ENCODE results near the gene SLCO2B1.

DNA sequence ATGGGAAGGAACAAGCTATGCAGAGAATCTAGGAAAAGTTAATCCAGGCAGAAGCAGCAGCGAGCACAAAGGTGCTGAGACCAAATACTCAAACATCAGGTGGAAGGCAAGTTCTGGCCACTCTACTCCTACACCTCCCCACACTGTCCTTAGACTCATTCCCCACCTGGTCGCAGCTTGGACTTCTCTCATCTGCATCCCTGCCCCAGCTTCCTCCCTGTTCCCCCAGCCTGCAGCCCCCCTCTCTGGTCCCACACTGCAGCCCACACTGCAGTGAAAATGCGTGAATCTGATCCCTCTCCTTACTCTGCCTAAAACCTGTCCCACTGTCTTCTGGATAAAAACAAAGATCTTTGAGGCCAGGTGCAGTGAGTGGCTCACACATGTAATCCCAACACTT lies 98.8 kb downstream of the SLCO2B1 start:
- TF ChIP-seq, protein P1, sequence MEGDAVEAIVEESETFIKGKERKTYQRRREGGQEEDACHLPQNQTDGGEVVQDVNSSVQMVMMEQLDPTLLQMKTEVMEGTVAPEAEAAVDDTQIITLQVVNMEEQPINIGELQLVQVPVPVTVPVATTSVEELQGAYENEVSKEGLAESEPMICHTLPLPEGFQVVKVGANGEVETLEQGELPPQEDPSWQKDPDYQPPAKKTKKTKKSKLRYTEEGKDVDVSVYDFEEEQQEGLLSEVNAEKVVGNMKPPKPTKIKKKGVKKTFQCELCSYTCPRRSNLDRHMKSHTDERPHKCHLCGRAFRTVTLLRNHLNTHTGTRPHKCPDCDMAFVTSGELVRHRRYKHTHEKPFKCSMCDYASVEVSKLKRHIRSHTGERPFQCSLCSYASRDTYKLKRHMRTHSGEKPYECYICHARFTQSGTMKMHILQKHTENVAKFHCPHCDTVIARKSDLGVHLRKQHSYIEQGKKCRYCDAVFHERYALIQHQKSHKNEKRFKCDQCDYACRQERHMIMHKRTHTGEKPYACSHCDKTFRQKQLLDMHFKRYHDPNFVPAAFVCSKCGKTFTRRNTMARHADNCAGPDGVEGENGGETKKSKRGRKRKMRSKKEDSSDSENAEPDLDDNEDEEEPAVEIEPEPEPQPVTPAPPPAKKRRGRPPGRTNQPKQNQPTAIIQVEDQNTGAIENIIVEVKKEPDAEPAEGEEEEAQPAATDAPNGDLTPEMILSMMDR (IDR thresholded peaks at IDR 0.05 in 4 of 5, conservative IDR thresholded peaks at IDR 0.05 in 1 of 5), result no peak
- TF ChIP-seq POLR2A (IDR thresholded peaks at IDR 0.05), result no peak

All from gastrocnemius medialis (tissue), 4 donors.